GM21526 (cell line): ENCODE data around the gene ANKRD36B.
A peak's percentile ranks its signal among the peaks of the same experiment; 100 is the strongest.
"Not testable (repeated sequence)": the region's sequence is repeated elsewhere in the genome, so short reads cannot be mapped to it uniquely, and the experiment has no call there.

Experiments
- ATAC-seq: cut with Tn5 transposase; IDR thresholded peaks from one replicate; pipeline ENCODE4 v1.9.1; 2021; ENCODE audit warnings: moderate library complexity; ENCODE audit not compliant: unreplicated experiment, low FRiP score

Gene ANKRD36B

GRCh38 chr2:97589598-97590510 lies at the start of gene ANKRD36B:
Gene ANKRD36B (minus strand): TSS chr2:97589877. CDS start chr2:97589685, 192 bp downstream.
- ATAC-seq, result peak; percentile 60

DNA sequence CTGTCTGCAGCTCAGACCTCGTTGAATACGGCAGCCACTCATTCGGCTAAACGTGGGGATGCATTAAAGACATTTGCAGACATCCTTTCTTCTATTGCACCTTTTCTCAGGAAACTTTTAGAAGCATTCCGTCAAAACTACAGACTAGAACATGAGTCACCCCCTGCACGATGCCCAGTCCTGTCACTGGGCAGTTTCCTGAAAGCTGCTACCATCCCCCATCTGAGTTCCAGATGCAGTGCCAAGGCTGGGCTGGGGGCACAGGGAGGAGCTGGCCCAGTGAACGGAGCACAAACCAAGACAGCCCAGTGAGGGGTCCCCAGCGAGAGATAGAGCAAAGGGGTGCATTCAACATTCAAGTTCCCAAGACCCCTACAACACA lies 36.4 kb upstream of the ANKRD36B start:
- ATAC-seq, result not testable (repeated sequence)

- ATAC-seq, result not testable (repeated sequence)
These were observed 35.8 kb upstream of the ANKRD36B start for GRCh38 chr2:97625354-97626048.

- ATAC-seq, result not testable (repeated sequence)
These were observed 33.3 kb upstream of the ANKRD36B start for GRCh38 chr2:97622976-97623375.

DNA sequence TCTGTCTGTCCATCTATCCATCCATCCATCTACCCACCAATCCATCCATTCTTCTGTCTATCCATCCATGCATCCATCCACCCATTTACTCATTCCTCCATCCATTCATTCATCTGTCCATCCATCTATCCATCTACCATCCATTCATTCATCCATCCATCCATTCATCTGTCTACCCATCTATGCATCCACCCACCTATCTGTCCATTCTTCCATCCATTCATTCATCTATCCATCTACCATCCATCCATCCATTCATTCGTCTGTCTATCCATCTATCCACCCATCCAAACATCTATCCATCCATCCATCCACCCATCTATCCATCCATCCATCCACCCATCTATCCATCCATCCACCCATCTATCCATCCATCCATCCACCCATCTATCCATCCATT lies 30.8 kb upstream of the ANKRD36B start:
- not testable (repeated sequence) for ATAC-seq

DNA sequence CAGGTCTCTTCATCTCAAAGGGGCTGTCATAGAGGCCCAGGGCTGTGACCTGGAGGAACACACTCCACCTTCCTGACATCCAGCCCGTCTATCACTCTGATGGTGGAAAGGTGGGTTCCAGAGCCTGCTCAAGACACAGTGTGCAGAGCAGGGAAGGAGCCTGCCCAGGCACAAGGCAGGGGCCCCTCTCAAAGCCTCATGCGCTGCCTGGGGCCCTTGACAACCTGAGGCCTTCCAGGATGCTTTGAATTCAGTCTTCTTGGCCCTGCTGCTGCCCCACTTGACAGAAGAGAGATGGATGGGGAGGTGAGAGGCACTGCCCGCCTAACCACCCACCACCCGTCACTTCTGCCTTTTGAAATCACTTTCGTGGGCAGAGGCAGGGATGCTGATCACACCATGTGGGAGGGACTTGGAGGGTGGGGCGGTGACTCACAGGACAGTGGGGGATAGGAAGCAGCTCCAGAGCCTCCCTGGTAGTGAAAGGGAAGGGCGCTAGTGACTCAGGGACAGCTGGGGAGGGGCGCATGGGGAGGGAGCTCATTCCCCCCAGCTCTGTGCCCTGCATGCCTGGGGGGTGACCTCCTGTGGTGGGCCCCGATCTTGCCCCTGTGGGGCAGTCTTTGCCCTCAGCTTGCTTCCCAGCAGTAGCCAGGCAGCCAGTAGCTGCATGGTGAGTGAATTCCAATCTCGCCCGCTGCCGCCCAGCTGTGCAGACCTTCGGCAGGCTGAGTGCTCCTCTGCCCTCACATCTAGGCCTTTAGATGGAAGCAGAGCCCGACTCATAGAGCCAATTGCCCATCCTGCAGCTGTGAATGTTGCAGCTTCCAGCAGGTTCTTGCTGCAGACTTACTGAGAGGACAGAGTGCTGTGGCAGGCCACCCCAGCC lies 29.5 kb upstream of the ANKRD36B start:
- ATAC-seq, result not testable (repeated sequence)

DNA sequence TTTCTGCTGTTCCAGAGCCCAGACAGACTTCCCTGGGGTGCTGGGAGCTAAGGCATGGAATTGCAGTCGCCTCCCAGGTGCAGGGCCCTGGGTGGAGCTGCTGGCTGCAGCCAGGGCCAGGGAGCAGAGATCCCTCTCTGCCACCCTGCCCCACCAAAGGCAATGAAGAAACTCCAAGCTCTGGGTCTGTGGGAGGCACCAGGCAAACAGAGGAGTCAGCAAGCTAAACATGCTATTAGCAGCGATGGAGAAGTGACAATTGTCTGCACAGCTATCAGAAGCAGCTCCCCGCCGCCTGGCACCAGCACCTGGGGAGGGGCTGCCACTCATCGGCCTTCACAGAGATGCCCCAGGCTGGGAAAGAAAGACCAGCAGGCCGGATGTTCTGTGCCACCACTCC lies 28.2 kb upstream of the ANKRD36B start:
- ATAC-seq, result no peak

DNA sequence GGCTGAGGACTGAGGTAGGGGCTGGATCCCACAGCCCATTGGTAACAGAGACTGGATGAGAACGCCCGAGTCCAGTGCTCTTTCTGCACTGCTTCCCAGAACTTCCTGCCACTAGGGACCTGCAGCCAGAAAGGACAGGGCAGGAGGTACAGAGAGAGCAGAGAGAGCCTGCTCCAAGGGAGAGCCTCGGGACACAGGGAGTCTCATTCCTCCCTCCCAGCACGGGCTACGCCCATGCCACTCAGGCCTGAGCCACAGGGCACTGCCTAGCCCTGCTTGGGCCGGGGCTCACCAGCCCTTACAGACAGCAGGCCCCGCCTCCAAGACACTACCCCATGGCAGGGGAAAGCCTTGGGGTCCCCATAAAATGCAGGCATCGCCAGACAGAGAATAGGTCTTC lies 26.1 kb upstream of the ANKRD36B start:
- not testable (repeated sequence) for ATAC-seq

- ATAC-seq, result not testable (repeated sequence)
These were observed 22.2 kb upstream of the ANKRD36B start for GRCh38 chr2:97611895-97612294.

DNA sequence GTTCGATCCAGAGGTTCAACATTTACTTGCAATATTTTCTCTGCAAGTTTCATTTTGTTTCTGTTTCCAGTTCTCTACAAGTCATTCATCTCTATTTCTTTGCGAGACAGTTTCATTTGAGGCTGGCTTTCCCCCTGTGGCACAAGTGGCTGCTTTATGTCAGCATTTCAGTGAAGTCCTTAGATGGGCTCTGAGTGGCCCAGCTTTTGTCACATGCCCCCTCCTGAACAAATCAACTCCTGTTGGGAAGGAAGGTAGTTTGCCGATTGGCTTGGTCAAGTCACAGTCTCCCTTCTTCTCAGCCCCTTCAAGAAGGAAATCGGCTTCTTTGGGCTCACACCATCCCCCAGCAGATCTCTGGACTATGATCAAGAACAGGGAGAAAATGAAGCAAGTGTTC lies 19.1 kb upstream of the ANKRD36B start:
- not testable (repeated sequence) for ATAC-seq

DNA sequence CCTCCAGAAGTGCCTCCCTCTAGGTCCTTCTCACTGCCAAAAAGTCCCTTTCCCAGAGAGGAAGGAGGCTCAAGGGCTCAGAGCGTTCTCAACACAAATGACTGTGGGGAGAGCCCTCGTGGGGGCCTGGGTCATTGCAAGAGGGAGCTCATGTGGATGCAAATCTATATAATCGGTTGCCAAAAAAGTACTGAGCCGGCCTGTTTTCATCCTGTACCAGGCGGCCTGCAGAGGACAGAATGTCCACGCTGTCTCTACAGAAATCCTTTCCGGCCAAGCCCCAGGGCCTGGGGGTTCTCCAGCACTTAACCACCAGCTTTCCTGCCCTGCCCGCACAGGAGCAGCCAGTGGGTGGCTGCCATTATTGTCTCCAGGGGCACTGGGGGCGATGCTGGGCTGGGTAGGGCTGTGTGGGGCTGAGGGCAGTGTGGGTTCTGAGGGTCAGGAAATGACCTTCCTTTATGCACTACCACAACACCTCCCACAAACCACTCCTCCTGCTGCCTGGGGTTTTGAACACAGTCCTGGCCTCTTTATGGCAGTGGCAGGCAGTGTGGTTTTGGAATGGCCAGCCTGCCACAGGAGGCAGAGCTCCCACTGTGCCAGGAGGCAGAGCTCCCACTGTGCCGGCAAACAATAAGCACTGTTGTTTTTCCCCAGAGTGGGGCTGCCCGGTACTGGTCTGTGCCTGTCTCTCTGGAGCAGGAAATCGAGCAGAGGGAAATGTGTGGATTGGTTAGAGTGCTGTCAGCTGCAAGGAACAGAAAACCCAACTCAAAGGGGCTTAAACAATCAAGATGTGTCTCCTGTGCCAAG lies 16.1 kb upstream of the ANKRD36B start:
- ATAC-seq, result not testable (repeated sequence)

DNA sequence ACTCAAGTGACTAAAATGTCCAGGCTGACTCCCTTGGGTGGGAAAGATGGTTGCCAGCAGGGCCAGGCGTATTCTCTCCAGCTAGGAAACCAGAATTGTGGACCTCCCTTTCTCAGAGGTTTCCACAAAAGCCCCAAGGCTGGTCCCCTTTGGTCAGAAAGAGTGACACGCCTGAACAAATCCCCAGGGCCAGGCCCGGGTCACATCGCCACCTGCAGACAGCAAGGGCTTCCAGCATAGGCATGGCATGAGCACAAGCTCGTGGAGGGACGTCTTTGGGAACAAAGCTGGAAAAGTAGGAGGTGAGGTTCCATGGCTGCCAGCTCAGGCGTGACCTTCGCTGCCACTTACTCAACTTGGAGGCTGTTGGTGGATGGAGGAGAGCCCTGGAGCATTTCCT lies 15.4 kb upstream of the ANKRD36B start:
- not testable (repeated sequence) for ATAC-seq

DNA sequence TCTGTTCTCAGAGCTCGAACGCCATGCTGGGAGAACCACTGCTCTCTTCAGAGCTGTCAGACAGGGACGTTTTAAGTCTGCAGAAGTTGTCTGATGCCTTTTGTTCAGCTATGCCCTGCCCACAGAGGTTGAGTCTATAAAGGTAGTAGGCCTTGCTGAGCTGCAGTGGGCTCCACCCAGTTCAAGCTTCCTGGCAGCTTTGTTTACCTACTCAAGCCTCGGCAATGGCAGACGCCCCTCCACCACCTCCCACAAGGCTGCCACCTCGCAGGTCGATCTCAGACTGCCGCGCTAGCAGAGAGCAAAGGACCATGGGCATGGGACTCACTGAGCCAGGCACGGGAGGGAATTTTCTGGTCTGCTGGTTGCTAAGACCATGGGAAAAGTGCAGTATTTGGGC lies 11.9 kb upstream of the ANKRD36B start:
- ATAC-seq, result not testable (repeated sequence)

DNA sequence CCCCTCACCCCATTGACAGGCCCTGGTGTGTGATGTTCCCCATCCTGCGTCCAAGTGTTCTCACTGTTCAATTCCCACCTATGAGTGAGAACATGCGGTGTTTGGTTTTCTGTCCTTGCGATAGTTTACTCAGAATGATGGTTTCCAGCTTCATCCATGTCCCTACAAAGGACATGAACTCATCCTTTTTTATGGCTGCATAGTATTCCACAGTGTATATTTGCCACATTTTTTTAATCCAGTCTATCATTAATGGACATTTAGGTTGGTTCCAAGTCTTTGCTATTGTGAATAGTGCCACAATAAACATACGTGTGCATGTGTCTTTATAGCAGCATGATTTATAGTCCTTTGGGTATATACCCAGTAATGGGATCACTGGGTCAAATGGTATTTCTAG lies 6.5 kb upstream of the ANKRD36B start:
- not testable (repeated sequence) for ATAC-seq

DNA sequence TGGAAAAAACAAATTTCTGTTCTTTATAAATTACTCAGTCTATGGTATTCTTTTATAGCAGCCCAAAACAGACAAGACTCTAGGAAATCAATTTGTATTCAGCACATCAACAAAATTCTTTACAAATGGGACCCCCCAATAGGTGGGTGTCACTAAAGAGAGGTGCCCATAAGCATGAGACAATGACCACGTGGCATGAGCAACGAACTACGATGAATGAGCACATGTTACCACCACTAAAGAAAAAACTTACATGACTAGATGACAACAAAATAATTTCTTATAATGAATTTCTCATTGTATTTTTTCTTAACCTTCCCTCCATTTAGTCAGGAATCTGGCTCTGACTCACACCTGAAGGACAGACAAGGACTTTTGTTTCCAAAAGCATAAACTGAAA lies 3.8 kb upstream of the ANKRD36B start:
- ATAC-seq, result not testable (repeated sequence)

DNA sequence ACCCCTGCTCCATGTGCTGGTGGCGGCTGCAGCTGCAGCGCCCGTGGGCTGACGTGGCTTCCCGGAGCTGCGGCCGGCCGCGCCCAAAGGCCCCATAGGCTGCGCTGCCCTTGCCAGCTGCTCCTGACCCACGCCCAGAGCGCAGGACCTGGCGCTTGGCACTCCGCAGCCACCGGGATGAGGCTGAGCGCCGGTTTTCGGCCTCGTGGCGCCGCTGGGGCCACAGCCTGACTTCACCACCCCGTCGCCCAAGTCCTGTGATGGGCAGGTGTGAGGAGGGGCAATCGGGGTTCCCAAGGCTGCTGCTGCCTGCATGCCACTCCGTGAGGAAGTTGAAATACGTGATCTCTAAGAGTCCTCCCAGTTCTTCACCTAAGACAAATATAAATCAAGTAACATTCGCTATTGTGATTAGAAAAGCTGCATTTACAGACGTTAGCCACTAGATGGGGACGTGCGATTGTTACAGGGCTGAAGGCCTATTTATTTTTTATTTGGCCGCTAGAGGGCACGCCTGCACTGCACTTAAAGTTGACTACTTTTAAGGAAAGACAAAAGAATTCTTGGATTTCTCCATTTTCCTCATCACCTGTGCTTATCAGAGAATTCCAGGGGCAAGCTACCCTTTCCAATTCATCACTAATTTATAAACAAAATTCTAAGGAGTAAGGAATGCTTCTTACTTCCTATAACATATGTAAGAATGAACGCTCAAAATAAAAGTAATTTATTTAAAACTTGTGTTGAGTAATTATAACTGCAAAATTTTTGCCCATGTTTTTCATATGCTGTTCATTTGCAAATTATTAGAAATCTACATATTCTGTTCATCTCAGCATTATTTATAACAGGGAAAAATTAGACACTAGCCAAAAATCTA lies 1.1 kb upstream of the ANKRD36B start:
- not testable (repeated sequence) for ATAC-seq

- ATAC-seq, result not testable (repeated sequence)
These were observed 450 bp downstream of the ANKRD36B start for GRCh38 chr2:97589257-97589597.

DNA sequence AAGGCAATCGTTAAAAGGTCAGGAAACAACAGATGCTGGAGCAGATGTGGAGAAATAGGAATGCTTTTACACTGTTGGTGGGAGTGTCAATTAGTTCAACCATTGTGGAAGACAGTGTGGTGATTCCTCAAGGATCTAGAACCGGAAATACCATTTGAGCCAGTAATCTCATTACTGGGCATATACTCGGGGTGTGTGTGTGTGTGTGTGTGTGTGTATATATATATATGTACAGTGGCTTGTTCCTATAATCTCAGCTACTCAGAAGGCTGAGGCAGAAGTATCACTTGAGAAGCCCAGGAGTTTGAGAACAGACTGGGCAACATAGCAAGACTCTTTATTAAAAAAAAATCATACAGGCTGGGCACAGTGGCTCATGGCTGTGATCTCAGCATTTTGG lies 24.0 kb downstream of the ANKRD36B start:
- not testable (repeated sequence) for ATAC-seq

DNA sequence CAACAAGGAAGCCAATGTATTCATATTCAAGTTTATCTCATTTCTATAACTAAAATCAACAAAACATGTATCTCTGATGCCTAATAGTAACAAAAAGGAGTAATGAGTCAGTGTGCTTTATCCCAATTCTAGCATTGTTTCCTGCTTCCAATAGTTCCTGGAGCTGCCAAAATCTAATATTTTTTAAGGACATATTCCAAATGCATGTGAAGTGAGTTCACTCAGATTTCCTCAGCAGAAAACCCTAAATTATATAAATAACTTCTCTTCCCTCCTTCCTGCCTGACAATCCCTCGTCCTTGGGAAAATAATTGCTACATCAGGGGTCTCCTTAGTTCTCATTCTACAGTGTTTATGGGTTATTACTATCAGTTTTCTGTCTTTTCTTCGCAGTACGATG lies 37.3 kb downstream of the ANKRD36B start:
- ATAC-seq, result not testable (repeated sequence)
